Measurements from ENCODE around the gene KBTBD8. TPM values are rescaled to one million over a fixed set of nuclear protein-coding genes. Genes with fewer than 3 reads are reported as not detected.

KBTBD8 gene
- total RNA-seq, 3 donors from 2014 or later: 0.96 to 1.6 (median 1.6) TPM

DNA sequence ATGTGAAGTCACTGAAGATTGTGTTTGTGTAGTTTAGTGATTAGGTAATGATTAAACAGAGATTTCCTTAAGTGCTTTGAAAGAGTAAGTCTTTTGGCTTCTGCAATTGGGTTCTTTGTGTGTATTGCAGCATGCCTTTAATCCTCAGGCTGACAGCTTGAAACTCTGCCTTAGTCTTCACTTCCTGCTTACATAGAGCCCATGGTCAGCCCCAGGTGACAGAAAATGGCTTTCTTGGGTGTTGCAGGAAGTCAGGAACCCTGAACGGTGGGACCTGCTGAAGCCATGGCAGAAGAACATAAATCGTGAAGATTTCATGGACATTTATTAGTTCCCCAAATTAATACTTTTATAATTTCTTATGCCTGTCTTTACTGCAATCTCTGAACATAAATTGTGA, 61.3 kb downstream of the KBTBD8 start:
- Histone ChIP-seq H3K4me3 (no peak overlapping the region), H3K9me3 (no peaks in the 10 kb centered on the region), H3K36me3 (no peaks in the 10 kb centered on the region), H3K27ac (no peak overlapping the region), H3K4me1 (no peaks in the 10 kb centered on the region), H3K27me3 (no peaks in the 10 kb centered on the region)
- intact Hi-C loops (cut with DNase I; ENCODE audit: low total_unique reads): no loop called here
- DNase-seq (ENCODE audit: low spot score in 2 of 2): no peak
- TF ChIP-seq, protein P1, sequence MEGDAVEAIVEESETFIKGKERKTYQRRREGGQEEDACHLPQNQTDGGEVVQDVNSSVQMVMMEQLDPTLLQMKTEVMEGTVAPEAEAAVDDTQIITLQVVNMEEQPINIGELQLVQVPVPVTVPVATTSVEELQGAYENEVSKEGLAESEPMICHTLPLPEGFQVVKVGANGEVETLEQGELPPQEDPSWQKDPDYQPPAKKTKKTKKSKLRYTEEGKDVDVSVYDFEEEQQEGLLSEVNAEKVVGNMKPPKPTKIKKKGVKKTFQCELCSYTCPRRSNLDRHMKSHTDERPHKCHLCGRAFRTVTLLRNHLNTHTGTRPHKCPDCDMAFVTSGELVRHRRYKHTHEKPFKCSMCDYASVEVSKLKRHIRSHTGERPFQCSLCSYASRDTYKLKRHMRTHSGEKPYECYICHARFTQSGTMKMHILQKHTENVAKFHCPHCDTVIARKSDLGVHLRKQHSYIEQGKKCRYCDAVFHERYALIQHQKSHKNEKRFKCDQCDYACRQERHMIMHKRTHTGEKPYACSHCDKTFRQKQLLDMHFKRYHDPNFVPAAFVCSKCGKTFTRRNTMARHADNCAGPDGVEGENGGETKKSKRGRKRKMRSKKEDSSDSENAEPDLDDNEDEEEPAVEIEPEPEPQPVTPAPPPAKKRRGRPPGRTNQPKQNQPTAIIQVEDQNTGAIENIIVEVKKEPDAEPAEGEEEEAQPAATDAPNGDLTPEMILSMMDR (IDR thresholded peaks at IDR 0.05): no peak
- no peak for TF ChIP-seq POLR2A (IDR thresholded peaks at IDR 0.05)

All from breast epithelium (tissue), 4 donors.